Activated CD8-positive, alpha-beta memory T cell treated with anti-CD3 and anti-CD28 coated beads, Interleukin-2, amount 50 U/mL, for 1 hour (primary cell): ENCODE measurements around the gene TMEM184C.

Source experiments
- DNase-seq: peaks from one replicate; pipeline ENCODE4 v3.0.0-alpha.2; 2020; ENCODE audit errors: extremely low read depth

The TMEM184C gene

DNA sequence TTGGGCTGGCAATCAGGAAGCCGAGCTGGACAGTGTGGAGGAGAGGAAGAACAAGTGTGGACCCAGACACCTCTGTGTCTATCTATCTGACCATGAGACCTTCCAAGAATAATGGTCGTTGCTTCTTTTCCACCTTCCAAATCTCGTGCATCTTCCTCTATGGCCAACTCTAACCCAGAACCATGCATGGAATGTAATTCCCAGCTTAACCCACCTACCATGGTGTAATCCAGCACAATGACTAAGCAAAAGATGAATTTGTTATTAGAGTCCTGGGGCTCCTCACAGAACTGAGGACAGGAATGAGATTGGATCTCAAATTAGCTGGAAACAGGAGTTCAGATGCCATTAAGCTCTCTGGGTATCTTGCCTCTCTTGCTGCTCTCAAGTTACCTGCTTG lies 17.4 kb upstream of the TMEM184C start:
- DNase-seq, result no peak

GRCh38 chr4:147605499-147605898 lies 11.7 kb upstream of the TMEM184C start:
- no peak for DNase-seq

DNA sequence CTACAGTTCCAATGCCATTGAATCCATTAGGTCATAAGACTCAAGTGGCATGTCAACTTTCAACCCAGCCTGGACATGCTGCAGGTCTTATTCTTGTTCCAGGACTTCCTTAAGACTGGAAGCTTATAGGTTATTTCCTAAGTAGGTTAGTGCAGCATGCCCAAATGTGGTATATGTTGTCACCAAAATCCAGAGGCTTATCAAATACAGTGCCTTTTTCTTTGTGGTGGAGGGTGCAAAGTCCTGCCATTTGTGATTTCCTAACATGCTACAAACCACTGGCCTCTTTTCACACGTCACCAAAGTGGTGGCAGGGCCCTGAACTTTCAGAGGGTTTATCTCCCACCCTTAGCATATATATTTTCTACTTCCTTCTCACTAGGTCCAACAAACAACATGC lies 9.7 kb upstream of the TMEM184C start:
- no peak for DNase-seq

DNA sequence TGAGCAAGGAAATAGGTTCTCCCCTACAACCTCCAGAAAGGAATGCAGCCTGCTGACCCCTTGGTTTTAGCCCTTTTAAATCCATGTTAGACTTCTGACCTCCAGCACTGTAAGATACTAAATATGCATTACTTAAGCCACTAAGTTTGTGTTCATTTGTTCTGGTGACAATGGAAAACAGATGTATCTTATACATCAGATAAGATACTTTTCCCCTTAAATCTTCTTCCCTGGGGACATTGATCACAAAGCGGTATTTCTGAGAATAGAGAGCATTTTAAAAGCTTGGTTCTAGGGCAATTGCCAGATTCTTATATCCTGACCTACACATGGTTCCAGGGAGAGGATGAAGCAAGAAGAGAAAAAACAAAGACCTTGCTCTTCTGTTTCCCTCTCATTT lies 6.5 kb upstream of the TMEM184C start:
- DNase-seq, result no peak

DNA sequence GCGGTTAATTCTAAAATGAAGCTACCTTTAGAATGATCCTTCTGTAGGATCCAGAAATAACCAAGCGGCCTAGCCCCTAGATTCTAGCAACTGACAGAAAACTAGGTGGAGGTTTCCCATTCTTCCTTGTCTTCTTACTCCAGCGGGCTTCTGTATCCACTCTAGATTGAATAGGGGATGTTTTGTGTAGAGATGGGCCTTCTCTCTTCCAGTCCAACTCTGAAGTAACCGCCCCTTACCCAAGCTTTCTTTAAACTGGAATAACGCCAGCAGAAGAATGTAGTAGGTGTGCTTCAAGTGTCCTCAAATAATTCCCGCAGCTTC lies 386 bp upstream of the TMEM184C start:
- no peak for DNase-seq

DNA sequence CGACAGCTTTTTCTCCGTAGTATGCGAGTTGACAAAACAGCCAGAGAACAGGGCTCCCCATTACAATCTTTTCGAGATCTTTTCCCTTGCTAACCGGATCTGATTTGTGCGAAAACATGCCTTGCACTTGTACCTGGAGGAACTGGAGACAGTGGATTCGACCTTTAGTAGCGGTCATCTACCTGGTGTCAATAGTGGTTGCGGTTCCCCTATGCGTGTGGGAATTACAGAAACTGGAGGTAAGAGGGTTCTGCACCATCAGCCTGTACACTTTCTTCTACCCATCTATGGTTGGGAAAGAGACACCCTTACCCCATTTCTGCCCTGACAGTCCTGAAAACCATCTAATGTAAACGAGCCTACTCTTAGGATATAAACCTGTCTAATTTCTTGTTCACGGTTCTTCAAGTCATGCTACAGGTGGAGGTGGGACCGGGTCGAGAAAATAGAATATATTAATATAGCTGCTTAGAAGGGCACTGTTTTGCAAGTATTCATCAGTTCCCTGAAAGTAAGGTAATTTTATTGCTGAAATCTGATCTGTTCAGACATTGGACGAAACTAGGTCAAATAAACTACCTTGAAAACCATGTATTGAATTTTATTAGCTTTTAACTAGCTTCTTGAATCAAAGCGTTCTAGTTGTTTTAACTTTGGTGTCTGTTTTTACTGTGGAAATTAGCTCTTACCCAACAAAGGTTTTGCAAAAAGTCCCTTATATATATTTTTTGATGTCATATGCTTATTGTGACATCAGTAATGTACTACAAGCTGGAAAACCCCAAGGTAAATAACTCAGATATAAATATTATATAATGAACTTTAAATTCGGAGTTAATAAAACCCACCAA lies 869 bp downstream of the TMEM184C start:
- DNase-seq, result no peak

GRCh38 chr4:147620315-147620714 lies 3.1 kb downstream of the TMEM184C start:
- no peak for DNase-seq

DNA sequence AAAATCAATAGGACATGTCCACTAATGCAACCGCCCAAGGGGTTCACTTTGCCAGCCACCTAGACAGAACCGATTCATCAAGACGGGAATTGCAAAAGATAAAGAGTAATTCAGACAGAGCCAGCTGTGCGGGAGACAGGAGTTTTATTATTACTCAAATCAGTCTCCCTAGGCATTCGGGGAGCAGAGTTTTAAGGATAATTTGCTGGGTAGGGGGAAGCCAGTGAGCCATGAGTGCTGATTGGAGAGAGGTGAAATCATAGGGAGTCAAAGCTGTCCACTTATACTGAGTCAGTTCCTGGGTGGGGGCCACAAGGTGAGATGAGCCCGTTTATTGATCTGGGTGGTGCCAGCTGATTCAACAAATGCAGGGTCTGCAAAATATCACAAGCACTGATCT lies 8.5 kb downstream of the TMEM184C start:
- DNase-seq, result no peak

- DNase-seq, result no peak
Observed at GRCh38 chr4:147626903-147627302, 9.7 kb downstream of the TMEM184C start.

GRCh38 chr4:147628415-147628814 lies 11.2 kb downstream of the TMEM184C start:
- no peak for DNase-seq

GRCh38 chr4:147629783-147630730 lies 12.9 kb downstream of the TMEM184C start:
- no peak for DNase-seq

GRCh38 chr4:147633113-147633512 lies 15.9 kb downstream of the TMEM184C start:
- no peak for DNase-seq

DNA sequence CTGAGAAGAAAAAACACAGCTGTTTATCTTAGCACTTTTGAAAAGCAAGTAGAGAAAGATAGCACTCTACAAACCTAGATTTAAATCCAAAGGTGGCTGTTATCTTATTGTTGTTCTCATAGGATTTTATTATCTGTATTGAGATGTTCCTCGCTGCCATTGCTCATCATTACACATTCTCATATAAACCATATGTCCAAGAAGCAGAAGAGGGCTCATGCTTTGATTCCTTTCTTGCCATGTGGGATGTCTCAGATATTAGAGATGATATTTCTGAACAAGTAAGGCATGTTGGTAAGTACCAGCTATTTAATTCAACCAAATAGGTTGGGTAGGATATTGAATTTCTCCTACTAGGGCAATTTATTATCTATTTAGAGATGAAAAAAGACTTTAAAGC lies 16.4 kb downstream of the TMEM184C start:
- DNase-seq, result no peak

DNA sequence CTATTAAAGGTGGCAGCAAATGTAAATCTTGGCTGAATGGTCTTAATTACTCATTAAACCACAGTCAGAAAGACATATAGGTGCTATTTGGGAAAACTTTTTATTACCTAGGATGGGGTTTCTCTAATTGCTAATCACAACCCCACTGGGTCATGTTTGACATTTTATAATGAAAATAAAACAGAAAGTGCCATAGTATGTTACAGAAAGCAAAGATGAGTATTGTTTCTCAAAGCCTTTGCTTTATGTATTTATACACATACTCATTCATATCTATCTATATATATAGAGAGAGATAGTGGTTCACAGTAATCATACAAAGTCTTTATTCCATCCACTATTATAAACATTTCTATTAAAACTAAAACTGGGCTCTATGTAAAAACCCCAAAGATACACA lies 18.2 kb downstream of the TMEM184C start:
- no peak for DNase-seq

DNA sequence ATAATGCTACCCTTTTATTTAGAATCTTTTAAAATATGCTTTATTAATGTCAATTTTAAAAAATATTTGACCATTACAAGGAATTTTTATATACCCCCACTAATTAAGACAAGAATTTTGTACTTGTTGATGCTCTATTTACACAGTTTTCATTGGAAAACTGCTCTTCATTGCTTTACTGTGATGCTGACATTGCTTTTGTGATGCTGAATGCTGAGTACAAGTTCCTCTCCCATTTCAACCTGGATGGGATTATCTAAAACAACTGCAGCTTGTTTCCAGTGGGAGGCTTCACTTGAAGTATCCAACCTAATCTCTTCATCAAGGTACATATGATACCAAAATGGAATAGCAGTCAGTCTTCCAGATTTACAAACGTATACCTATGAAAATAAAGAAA lies 21.2 kb downstream of the TMEM184C start:
- no peak for DNase-seq

- no peak for DNase-seq
Observed at GRCh38 chr4:147638942-147639341, 21.7 kb downstream of the TMEM184C start.

DNA sequence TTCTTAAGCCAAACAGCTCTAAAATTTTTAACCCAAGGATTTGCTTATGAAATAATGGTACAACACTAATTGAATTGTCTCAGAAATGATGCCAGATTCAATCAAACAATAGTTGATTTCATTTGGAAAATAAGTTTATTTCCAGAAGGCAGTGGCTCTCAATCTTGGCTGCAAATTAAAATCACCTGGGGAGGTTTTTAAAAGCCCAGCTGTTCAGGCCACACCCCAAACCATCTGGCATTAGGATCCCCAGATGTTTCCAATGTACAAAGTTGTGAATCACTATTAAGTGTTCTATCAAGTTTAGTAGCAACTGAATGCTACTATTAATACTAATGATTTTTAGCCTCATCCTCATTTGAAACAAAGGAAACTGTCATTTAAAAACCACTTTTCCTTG lies 22.2 kb downstream of the TMEM184C start:
- DNase-seq, result no peak

DNA sequence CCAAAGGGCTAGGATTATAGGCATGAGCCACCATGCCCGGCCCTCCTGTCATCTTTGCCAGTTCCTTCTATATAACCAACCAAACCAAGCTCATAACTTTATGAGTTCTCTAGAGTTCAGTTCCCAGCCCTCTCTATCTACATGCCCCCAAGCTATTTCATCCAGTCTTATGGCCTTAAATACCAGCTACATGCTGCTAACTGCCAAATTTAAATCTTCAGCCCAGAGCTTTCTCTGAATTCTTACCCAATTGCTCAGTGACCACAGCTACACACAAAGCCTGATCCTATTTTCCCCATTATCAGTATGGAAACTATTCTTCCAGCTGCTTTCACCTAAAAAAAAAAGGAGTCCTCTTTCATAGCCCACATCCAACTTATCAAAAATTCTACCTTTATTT lies 23.1 kb downstream of the TMEM184C start:
- no peak for DNase-seq

- DNase-seq, result no peak
Observed at GRCh38 chr4:147643616-147644015, 26.4 kb downstream of the TMEM184C start.

DNA sequence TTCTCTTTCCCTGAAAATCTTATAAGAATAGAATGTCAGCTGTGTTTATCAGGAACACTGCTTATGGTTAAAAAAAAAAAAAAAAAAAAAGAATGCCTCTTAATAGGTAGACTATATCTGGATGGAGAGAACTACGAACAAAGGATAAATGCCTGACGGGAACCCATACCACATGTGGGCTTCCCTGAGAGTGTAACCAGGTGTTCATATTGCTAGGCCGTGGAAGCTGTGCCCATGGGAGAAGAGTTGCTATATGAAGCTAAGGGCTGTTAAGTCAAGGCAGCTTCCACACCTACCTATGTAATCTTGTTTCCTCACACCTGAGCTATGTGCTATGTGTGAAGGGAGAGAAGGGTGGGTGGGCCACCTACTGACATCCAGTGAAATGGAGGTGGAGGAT lies 27.3 kb downstream of the TMEM184C start:
- DNase-seq, result no peak

GRCh38 chr4:147645099-147645498 lies 27.9 kb downstream of the TMEM184C start:
- DNase-seq, result no peak

GRCh38 chr4:147648656-147649055 lies 31.5 kb downstream of the TMEM184C start:
- no peak for DNase-seq

DNA sequence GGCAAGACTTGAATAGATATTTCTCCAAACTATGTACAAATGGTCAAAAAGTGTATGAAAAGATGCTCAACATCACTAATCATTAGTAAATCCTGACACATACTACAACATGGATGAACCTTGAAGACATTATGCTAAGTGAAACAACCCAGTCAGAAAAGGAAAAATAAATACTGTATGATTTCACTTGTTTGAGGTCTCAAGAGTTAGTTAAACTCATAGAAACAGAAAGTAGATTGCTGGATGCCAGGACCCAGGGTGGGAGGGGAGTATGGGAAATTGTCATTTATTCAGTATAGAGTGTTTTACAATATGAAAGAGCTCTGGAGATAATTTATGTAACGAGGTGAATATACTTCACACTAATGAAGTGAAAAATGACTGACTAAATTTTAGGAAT lies 34.4 kb downstream of the TMEM184C start:
- DNase-seq, result no peak
